LoVo (cell line): ENCODE results near the gene RPS23.
A peak's percentile ranks its signal among the peaks of the same experiment; 100 is the strongest.
"Not testable (repeated sequence)": the region's sequence is repeated elsewhere in the genome, so short reads cannot be mapped to it uniquely, and the experiment has no call there.

Source experiments
- DNase-seq: peaks from one replicate; pipeline ENCODE4 v3.0.0-alpha.2; 2016; ENCODE audit warnings: low spot score

RPS23 gene

DNA sequence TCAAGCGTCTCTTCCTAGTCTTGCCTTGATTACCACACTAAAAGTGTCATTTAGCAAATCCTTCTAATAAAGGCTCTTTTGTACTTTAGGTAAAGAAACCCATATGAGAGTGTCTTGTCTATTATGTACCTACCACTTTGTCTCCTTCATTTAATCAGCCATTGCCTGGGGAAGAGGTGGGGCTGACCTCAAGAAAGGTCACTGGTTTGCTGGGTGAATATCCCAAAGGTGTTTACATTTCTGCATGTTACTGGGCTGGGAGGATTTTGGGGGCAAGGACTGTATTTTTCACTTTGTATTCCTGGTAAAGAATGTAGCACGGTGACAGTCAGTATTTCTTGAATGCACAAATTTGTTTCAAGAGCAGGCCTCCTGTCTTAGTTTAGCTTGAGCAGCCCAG, 11.9 kb upstream of the RPS23 start:
- DNase-seq = no peak

DNA sequence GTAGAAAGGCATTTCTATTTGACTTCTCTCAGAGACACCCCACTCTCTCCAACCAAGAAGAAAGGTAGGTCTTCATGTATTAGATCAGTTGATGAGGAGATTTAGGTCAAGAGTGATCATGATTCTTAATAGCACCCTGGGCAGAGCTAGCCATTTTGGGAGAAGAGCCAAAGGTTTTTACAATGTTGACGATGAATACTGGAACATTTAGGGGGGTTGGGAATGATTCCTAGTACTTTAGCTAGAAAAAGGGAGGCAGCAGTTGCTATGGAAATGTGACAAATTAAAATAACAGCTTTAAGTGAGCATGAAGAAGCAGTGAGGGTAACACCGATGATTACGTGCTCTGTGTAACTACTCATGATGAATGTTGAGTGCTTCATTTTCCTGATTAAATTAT, 9.5 kb upstream of the RPS23 start:
- DNase-seq = no peak

DNA sequence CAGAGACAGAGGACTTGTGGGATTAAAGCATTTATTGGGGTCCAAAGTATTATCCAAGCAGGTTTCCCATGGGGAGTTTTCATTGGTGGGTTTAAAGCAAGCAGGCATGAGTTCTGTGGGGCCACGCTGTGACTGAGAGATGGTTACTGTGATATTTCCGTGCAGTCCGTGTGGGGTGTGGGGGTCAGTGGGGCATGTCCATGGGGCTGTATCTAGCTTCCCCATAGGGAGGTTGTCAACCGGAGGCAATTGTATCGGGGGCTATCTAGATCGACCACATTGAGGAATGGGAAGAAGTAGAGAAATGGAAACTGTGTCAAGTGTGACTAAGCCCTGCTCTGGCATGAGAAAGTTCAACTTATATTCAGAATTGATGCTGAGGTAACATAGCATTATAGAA, 7.1 kb upstream of the RPS23 start:
- DNase-seq = no peak

DNA sequence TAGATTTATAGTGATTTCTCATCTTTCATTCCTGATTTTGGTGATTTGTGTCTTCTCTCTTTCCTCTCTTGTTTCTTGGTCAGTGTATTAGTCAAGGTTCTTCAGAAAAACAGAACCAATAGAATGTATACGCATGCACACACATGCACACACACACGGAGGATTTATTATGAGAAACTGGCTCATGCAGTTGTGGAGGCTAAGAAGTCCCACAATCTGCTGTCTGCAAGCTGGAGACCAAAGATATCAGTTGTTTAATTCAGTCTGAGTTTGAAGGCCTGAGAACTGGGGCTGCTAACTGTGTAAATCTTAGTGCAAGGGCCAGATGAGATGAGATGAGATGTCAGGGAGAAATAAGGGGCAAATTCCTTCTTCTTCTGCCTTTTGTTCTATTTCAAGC, 5.7 kb upstream of the RPS23 start:
- no peak for DNase-seq

DNA sequence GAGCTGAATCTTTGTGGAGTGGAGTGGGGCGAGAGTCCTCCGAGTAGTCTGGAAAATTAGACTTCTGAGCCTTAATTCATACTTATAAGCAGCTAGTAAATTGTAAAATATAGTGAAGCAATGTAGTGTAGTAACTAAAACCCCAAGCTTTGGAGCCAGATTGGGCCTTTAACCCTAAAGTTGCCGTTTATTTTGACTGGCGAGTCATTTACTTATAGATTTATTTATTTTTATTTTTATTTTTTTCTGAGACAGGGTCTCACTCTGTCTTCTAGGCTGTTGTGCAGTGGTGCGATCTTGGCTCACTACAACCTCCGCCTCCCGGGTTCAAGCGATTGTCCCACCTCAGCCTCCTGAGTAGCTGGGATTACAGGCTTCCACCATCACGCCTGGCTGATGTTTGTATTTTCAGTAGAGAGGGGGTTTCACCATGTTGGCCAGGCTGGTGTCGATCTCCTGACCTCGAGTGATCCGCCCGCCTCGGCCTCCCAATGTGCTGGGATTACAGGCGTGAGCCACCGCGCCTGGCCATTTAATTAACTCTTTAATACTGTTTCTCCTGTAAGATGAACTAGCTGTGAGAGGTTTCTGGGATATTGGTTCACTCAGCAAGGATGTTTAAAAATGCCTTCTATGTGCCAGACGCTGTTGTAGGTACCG, 687 bp upstream of the RPS23 start:
- DNase-seq = no peak

DNA sequence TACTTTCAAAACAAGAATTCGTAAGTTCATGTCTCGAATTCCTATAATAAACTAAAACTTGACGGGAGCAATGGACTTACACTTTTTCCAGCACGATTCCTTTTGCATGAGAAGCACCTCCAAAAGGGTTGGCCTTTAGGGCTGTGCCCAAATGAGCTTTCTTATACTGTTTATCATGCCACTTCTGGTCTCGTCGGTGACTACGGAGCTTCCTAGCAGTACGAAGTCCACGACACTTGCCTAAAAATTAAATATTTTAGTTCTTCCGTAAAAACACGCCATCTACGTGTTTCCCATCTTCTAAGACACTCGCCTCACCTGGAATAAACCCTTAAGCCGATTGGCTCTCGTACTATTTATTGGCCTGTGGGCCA, 554 bp downstream of the RPS23 start:
- DNase-seq = no peak

DNA sequence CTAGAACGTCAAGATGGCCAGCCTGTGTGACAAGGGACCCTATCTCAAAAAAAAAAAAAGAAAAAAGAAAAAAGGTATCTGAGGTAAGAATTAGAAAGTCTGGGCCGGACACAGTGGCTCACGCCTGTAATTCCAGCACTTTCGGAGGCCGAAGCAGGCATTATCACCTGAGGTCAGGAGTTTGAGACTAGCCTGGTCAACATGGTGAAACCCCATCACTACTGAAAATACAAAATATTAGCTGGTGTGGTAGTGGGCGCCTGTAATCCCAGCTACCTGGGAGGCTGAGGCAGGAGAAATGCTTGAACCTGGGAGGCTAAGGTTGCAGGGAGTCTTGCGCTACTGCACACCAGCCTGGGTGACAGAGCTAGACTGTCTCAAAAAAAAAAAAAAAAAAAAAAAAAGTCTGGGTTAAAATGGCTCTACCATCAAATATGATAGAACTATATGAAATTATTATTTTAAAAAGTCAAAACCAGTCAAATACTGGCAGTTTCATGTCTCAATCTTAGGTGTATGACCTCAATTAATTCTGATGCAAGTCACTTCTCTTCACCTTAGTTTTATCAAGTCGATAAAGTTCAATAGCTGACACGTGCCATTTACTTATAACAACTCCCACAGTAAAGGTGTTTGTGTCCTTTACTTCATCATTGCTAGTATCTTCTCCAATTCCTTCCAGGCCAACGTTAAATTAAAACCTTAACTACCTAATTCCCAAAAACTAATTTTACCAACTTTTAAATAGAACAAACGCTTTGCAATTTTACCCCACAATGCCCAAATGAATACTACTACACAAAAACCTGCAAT, 1.1 kb downstream of the RPS23 start:
- no peak for DNase-seq

DNA sequence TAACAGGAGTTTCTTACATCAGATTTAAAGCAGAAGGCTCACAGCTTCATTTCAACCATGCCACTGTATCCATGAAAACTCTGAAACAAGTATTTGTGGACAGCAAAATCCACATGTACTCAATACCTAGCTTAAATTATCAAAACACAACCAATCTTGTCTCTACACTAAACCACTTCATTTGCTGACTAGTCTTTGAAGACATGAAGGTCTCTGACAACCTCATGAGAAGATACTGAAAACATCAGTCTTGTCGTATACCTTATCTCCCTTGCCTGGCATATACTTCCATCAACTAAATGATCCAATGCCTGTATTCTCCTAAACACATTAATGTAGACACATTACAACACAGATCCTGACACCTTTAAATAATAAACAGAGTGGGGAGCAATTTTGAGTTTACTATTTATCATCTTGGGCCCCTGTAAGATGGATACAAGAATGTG, 2.9 kb downstream of the RPS23 start:
- DNase-seq = no peak

DNA sequence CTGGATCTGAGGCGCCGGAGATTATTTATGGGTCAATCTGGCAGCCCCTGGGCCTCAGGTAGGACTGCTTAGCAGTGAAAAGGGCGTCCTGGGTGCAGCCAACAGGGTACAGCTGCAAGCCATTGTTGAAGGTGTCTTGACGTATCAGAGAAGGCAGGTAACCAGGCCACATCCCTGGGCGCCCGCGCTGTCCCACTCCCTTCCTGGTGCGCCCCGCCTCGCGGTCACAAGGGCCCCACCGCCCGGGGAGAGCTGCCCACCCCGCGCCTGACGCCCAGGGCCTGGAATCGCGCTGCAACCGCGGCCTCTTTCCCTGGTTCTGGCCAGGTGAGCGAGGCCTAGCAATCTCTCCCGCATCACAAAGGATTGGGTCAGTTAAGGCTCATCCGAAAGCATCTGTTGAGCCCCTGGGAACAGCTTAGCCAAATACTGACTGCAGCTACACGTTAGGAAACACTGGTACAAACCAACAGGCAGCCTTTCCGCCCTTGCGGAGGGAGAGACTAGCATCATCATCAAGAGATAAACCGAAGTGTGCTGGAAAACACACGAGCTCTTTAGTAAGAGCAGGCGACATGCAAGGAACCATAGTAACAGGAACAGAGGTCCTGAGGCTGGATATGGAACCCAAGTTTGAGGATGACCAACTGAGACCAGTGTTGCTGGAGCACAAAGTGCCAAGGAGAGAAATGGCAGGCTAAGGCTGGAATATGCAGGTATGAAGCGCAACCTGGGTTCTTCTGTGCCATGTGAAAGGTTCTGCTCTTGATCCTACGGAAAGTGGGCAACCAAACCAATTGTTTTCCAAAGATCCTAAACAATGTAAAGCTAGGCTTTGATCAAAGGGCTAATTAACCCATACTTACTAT, 3.6 kb downstream of the RPS23 start:
- DNase-seq = peak; percentile 7

DNA sequence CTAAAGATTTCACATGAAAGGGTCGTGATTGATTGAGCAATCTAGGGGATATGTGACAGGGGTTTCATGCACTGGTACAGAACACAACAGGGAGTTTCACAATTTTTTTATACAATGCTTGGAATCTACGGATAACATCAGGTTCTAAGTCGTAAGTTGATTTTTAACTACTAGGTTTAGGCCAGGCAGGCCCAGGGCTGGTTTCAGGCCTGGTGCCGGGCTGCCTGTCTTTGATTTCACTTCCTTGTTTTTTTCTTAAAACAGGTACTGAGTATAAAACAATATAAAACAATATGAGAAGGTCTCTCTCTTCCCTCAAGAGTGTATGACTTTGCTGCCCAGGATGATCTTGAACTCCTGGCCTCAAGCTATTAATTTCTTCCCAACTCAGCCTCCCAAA, 4.7 kb downstream of the RPS23 start:
- DNase-seq = not testable (repeated sequence)

DNA sequence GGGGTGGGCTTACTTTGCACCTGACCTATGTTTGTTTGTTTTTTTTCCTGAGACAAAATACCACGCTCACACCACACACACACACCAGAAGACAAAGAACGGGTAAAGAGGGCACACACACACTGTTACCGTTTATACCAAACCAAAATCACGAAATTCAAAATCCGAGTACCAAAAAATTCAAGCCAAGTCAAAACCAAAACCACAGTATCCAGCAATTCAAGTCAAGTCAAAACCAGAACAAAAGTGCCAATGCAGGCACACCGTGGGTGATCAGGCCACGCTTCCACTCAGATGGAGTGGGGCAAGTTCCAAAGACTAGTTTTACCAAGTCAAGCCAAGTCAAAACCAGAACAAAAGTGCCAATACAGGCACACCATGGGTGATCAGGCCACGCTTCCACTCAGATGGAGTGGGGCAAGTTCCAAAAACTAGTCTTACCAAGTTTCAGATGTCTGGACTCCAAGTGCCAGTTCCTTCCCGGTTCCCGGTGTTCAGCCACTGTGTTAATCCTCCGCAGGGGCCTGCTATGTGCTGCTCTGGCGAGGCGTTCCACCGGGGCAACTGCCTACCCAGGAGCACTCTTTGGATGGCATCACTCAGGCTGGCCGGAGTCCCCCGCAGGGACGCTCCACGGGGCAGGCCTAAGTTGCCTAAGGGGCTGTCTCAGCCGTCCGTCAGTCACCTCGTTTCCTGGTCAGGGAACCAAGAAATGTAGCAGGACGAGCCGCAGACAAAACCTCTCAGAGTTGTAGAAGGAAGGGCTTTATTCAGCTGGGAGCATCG, 5.4 kb downstream of the RPS23 start:
- not testable (repeated sequence) for DNase-seq

DNA sequence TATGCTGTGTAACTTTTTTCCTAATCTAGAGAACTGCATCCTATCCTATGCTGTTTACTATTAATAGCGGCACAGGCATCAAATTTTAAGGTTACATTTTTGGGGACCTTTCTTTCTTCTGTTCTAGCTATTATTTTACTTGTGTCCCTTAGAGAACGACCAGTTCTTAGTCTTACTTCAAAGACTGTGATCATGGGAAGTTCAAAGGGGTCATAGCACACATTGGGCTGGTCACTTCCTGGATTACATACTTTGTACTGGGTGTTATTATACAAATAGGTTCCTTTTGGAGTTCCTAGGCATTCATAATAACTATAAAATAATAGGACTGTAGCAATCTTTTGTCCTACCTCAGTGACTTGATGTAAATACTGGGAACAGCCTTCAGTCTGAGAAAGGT, 8.8 kb downstream of the RPS23 start:
- DNase-seq = not testable (repeated sequence)

DNA sequence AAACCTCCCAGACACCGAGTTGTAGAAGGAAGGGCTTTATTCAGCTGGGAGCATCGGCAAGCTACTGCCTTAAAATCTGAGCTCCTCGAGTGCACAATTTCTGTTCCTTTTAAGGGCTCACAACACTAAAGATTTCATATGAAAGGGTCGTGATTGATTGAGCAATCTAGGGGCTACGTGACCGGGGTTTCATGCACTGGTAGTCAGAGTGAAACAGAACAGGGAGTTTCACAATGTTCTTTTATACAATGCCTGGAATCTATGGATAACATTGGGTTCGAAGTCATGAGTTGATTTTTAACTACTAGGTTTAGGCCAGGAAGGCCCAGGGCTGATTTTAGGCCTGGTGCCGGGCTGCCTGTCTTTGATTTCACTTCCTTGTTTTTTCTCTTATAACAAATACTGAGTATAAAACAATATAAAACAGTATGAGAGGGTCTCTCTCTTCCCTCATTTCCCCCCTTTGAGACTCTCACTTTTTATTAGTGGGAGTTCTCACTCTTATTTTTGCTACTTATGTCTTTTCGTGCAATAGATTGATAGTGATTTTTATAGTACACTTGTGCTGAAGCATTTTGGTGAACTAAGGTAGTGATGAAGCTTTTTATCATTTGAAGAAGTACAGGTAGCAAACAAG, 10.7 kb downstream of the RPS23 start:
- DNase-seq = not testable (repeated sequence)

DNA sequence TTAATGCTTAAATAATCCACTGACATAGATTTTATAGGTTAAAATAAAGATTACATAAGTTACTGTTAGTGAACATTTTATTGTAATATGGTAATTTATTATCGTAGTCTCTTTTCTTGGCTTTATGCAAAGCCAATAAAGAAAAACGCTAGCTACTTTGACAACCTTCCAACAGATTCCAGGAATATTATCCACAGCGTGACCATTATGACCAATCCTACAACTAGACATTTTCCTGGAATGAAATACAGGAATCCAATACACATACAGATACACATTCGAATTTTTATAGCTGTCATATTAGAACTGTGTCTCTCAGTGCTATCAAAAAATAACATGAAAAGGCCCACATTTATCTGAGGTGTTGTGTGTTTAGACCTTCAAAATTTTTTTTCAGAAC, 13.1 kb downstream of the RPS23 start:
- DNase-seq = no peak

DNA sequence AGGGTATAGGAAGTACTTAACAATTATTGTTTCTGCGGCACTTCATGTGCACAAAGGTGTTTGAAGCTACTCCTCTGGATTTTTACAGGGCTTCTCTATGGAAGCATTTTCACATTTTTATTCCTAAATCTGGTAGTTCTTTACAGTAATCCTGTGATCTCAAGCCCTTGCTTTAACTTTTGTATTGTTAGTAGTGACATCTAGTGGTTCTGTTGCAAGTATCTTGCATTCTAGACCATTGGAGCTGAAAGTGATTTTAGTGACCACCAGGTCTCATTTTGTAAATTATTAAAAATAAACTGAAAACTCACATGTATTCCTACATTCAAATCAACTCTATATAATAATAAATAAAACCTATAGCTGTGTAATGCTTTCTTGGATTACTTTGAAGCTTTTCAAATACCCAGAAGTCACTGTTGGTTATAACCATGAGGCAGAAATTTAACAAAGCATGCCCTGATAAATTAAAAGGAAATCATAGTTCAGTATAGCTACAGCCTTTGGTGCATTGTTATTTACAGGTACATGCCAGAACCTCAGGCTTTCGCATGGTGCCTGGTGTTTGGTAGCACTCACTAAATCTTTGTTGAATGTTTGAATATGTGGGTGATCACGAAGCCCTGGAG, 18.9 kb downstream of the RPS23 start:
- DNase-seq = no peak

DNA sequence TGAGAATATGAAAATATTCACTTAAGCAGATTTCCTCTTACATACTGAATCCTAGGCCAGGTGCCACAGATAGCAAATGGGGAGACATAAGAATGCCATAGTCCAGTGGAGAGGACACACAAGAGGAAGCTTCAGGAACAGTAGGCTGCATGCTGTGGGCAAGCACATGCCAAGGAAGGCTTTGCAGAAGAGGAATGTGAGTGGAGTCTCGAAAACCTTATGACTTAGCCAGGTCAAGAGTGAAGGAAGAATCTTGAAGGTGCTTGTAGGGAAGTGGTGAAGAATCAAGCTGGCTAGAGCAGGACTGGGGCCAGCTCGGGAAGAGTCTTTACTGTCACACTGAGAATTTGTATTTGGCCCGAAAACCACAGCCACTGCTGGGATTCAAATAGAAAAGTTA, 20.4 kb downstream of the RPS23 start:
- no peak for DNase-seq

DNA sequence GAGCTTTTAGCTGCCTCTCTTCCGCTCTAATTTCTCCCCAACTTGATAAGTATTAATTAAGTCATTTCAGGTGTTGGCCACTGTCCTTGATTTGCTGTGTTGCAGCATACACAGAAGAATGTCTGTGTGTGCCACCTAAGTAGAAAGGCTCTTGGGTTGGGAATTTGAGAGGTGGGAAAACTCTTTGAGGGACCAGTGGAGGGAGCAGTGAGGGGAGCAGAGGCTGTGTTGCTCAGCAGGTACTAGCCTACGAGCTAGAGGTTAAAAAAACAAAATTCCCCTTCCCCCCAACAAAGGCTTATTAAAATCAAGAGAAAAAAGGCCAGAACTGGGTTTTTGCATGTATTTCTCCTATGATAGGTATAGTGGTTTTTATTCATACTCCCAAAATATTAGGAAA, 20.9 kb downstream of the RPS23 start:
- DNase-seq = no peak

DNA sequence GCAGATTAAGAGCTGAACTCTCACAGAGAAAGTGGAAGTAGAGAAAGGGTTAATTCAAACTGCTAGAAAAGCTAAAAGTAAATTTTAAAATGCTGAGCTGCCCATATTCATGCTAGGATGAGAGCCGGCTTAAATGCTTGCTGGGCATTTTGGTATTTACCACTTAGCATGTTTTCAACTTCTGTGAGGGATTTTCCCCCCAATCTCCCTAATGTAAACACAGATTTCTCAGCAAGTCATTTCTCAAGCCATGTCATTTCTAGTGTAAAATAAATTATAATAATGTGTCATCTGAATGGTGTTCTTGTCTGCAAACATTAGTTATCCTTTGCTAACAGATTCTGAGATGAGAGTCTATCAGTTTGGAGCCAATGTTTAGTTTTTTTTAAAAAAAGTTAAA, 22.3 kb downstream of the RPS23 start:
- DNase-seq = no peak

DNA sequence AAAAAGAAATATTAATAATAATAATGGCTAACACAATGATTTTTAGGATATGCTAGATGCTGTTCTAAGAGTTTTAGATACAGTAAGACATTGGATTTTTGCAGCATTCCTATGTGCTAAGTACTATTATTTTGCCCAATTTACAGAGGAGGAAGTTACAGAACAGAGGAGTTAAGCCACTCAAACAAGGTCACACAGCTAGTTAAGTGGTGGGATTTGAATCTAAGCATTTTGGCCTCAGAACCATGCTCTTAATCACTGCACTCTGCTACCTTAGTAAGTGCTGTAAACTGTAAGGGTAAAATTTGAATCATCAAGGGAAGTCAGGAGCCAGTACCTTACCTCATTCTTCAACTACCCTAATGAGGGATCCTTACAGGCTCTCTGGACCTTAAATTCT, 25.4 kb downstream of the RPS23 start:
- DNase-seq = no peak

DNA sequence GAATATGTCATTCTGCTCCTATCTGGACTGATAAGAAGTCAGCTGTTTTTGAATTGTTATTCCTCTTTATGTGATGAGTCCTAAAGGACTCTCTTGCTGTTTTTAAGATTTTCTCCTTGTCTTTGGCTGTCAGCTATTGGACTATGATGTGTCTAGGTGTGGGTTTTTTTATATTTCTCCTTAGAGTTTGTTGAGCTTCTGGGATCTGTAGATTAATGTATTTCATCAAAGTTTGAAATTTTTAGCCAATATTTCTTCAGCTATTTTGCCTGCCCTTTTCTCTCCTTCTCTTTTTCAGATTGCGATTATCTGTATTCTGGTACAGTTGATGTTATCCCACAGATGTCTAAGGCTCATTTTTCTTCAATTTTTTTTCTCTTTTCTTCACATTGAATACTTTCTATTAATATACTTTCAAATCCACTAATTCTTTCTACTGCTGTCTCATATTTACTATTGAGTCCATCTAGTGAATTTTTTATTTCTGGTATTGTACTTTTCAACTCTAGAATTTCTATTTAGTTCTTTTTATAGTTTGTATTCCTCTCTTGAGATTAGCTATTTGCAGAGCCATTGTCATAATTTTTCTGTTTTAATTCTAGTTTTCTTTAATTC, 31.1 kb downstream of the RPS23 start:
- no peak for DNase-seq
